SKM-1 (cell line): Measurements from ENCODE around the gene LAPTM4A.
"Not testable (repeated sequence)": the region's sequence is repeated elsewhere in the genome, so short reads cannot be mapped to it uniquely, and the experiment has no call there.

Source experiments
- DNase-seq: peaks from one replicate; lab custom pipeline; 2025; ENCODE audit not compliant: unreplicated experiment; lab: John Stamatoyannopoulos, UW

LAPTM4A gene

GRCh38 chr2:20051532-20052228, at the start of gene LAPTM4A:
LAPTM4A (minus strand) TSS chr2:20051628; CDS start chr2:20051520, 108 bp downstream.
- peak; percentile 99 for DNase-seq

GRCh38 chr2:20100711-20101110, 49.3 kb upstream of the LAPTM4A start:
- DNase-seq = no peak

- DNase-seq = no peak
These were observed 48.4 kb upstream of the LAPTM4A start for GRCh38 chr2:20099780-20100179.

- DNase-seq = peak; percentile 84
These were observed 46.7 kb upstream of the LAPTM4A start for GRCh38 chr2:20097889-20098714.

- DNase-seq = no peak
These were observed 44.0 kb upstream of the LAPTM4A start for GRCh38 chr2:20095469-20095868.

GRCh38 chr2:20094955-20095354, 43.5 kb upstream of the LAPTM4A start:
- no peak for DNase-seq

- no peak for DNase-seq
These were observed 42.8 kb upstream of the LAPTM4A start for GRCh38 chr2:20094142-20094755.

GRCh38 chr2:20093263-20094141, 42.1 kb upstream of the LAPTM4A start:
- no peak for DNase-seq

- DNase-seq = no peak
These were observed 41.4 kb upstream of the LAPTM4A start for GRCh38 chr2:20092901-20093235.

GRCh38 chr2:20092226-20092900, 40.9 kb upstream of the LAPTM4A start:
- no peak for DNase-seq

GRCh38 chr2:20091305-20091991, 40.0 kb upstream of the LAPTM4A start:
- no peak for DNase-seq

- DNase-seq = no peak
These were observed 38.5 kb upstream of the LAPTM4A start for GRCh38 chr2:20089715-20090464.

GRCh38 chr2:20085909-20086308, 34.5 kb upstream of the LAPTM4A start:
- DNase-seq = not testable (repeated sequence)

- not testable (repeated sequence) for DNase-seq
These were observed 31.4 kb upstream of the LAPTM4A start for GRCh38 chr2:20082812-20083211.

GRCh38 chr2:20081841-20082240, 30.4 kb upstream of the LAPTM4A start:
- DNase-seq = no peak

- no peak for DNase-seq
These were observed 29.5 kb upstream of the LAPTM4A start for GRCh38 chr2:20080839-20081415.

GRCh38 chr2:20080428-20080827, 29.0 kb upstream of the LAPTM4A start:
- no peak for DNase-seq

GRCh38 chr2:20079546-20080115, 28.2 kb upstream of the LAPTM4A start:
- DNase-seq = no peak
